Adrenal gland (tissue), 12 donors: ENCODE results near the gene MTMR12. TPM values are rescaled to one million over a fixed set of nuclear protein-coding genes. Genes with fewer than 3 reads are reported as not detected.

Experiments
- DNase-seq, 7 donors: peaks; one replicate each; pipeline ENCODE4 v3.0.0-alpha.2; 2019 to 2020
- H3K27ac ChIP-seq, 5 donors: fragments of 200-600 bp; sonication (generic) in 4 of 5; 1 replicate in 3 of 5; 2 replicates in 2 of 5; pipeline versions ENCODE4 v1.5.1 to v1.8.0; 2016 to 2020; ENCODE audit warnings: mild to moderate bottlenecking in 1 of 5
- H3K27me3 ChIP-seq: fragments of 200-600 bp; 2 replicates; pipeline ENCODE4 v1.8.0; 2021
- H3K36me3 ChIP-seq, 2 donors: fragments of 200-600 bp; replicated peaks in 1 of 2; 1 replicate in 1 of 2; 2 replicates in 1 of 2; pipeline versions ENCODE4 v1.5.1 to v1.8.0; 2018 to 2022
- H3K4me1 ChIP-seq, 2 donors: fragments of 200-600 bp; replicated peaks in 1 of 2; 1 replicate in 1 of 2; 2 replicates in 1 of 2; pipeline versions ENCODE4 v1.5.1 to v1.8.0; 2018 to 2021
- H3K4me3 ChIP-seq, 4 donors: fragments of 200-600 bp; sonication (generic) in 3 of 4; one replicate each; pipeline ENCODE4 v1.5.1; 2016 to 2018
- H3K9me3 ChIP-seq, 3 donors: fragments of 200-600 bp; sonication (generic) in 1 of 3; replicated peaks in 1 of 3; 1 replicate in 2 of 3; 2 replicates in 1 of 3; pipeline versions ENCODE4 v1.5.1 to v1.8.0; 2016 to 2021
- POLR2A ChIP-seq, 2 donors: fragments of 450-650 bp; IDR thresholded peaks; one replicate each; pipeline ENCODE4 v1.6.1; 2017; ENCODE audit warnings: antibody characterized with exemption in 2 of 2, mild to moderate bottlenecking in 2 of 2, moderate library complexity in 1 of 2
- WGBS, 4 donors: extraction: QIAGEN DNeasy Blood & Tissue Kit in 2 of 4; methylation state at CpG; one replicate each; pipeline versions ENCODE4 v1.1.5 to v1.1.7; 2013 to 2017; 5-methylcytosine and 5-hydroxymethylcytosine counted together
- intact Hi-C, 2 donors: fragments of 100-400 bp; cut with DNase I; formaldehyde crosslinking; loops; one replicate each; pipeline versions ENCODE4 v1.14.1 to v1.15.0; 2022 to 2023
- polyA plus RNA-seq, 3 donors: library from polyadenylated mRNA; stranded (reverse); fragments of 200-250 nt in 2 of 3; fragments of 350-450 nt in 1 of 3; fragmentation: Illumina TruSeq in 1 of 3; extraction: RNeasy Lipid Tissue Mini Kit (QIAGEN cat#74804) in 1 of 3; gene quantifications; one replicate each; pipeline ENCODE4 v1.2.3, GENCODE V29; 2013 to 2014
- total RNA-seq, 9 donors: library from RNA; depleted of rRNA in 4 of 9; stranded (reverse); fragments of >200 nt in 4 of 9; fragments of 120-200 nt in 1 of 9; fragmentation: NEBNext Ultra II Directional in 1 of 9; extraction: Animal tissue kit (Norgen Biotek cat#: 25700) in 1 of 9; gene quantifications; one replicate each; pipeline versions ENCODE4 v1.1.0 to v1.2.4, GENCODE V29; 2013 to 2023
- TF ChIP-seq, protein P1 (sequence below), 6 experiments: fragments of 450-650 bp in 4 of 6; fragments of 200-600 bp in 2 of 6; sonication (generic) in 1 of 6; IDR thresholded peaks; 1 replicate in 5 of 6; 2 replicates in 1 of 6; pipeline versions ENCODE4 v1.5.1 to v1.8.0; 2016 to 2021; ENCODE audit warnings: antibody characterized with exemption in 6 of 6, mild to moderate bottlenecking in 2 of 6, moderate library complexity in 1 of 6
- donor health status: healthy with polysubstance abuse.
- donor health status: Bipolar disorder and iron deficiency.
- donor health status: DM: yes; HTN: yes; CAD: no.
- donor health status: DM: no; HTN: no; CAD: no.
- donor health status: DM: no; HTN: no; CAD: no.
- donor health status: DM: yes; HTN: yes; CAD: no.

Gene MTMR12
- total and polyA plus RNA-seq, 12 donors: 4.5 to 30.7 (median 22.9) TPM

DNA sequence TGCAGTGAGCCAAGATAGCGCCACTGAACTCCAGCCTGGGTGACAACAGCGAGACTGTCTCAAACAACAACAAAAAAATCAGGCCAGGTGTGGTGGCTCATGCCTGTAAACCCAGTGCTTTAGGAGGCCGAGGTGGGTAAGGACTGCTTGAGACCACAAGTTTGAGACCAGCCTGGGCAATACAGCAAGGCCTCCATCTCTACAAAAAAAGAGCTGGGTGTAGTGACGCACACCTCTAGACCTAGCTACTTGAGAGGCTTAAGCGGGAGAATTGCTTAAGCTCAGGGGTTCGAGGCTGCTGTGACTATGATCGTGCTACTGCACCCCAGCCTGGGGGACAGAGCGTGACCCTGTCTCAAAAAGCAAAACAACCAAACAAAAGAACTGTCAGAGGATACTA lies 39.9 kb upstream of the MTMR12 start:
- Histone ChIP-seq H3K36me3 (no peaks in the 10 kb centered on the region), H3K27me3 (no peaks in the 10 kb centered on the region), H3K4me1 (no peaks in the 10 kb centered on the region), H3K9me3 (no peaks in the 10 kb centered on the region), H3K4me3 (no peak overlapping the region), H3K27ac (no peak overlapping the region)
- WGBS, 4 donors: 89 to 98% (median 93%) methylated on average over 8 of the region's 8 CpGs
- DNase-seq: no peak
- intact Hi-C loops: no loop called here
- TF ChIP-seq, protein P1, sequence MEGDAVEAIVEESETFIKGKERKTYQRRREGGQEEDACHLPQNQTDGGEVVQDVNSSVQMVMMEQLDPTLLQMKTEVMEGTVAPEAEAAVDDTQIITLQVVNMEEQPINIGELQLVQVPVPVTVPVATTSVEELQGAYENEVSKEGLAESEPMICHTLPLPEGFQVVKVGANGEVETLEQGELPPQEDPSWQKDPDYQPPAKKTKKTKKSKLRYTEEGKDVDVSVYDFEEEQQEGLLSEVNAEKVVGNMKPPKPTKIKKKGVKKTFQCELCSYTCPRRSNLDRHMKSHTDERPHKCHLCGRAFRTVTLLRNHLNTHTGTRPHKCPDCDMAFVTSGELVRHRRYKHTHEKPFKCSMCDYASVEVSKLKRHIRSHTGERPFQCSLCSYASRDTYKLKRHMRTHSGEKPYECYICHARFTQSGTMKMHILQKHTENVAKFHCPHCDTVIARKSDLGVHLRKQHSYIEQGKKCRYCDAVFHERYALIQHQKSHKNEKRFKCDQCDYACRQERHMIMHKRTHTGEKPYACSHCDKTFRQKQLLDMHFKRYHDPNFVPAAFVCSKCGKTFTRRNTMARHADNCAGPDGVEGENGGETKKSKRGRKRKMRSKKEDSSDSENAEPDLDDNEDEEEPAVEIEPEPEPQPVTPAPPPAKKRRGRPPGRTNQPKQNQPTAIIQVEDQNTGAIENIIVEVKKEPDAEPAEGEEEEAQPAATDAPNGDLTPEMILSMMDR (IDR thresholded peaks at IDR 0.05): no peak
- TF ChIP-seq POLR2A (IDR thresholded peaks at IDR 0.05): no peak

DNA sequence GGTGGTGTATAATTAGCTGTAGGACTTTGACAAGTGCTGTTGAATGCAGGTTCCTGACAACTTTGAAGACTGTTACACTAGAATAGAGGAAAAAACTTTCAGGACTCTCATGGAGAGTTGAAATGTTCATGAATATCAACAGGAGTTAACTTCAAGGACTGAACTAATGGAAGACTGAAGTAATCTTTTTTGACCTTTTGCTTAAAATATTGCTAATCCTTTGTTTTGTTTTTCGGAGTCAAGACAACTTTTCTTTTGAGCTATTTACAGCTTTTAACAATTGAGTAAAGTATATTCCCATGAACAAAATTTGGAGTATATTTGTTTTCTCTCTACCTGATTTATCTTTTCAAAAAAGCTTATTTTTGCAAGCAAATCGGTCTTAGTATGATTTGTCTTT lies 34.1 kb upstream of the MTMR12 start:
- no peak for DNase-seq
- Histone ChIP-seq H3K27ac (no peak overlapping the region), H3K4me1 (no peaks in the 10 kb centered on the region), H3K27me3 (no peaks in the 10 kb centered on the region), H3K36me3 (no peaks in the 10 kb centered on the region), H3K9me3 (no peaks in the 10 kb centered on the region), H3K4me3 (no peak overlapping the region)
- intact Hi-C loops: no loop called here
- 92 to 95% (median 93%) methylated on average over 2 of the region's 2 CpGs for WGBS, 4 donors
- TF ChIP-seq, protein P1 (IDR thresholded peaks at IDR 0.05): no peak
- TF ChIP-seq POLR2A (IDR thresholded peaks at IDR 0.05): no peak

DNA sequence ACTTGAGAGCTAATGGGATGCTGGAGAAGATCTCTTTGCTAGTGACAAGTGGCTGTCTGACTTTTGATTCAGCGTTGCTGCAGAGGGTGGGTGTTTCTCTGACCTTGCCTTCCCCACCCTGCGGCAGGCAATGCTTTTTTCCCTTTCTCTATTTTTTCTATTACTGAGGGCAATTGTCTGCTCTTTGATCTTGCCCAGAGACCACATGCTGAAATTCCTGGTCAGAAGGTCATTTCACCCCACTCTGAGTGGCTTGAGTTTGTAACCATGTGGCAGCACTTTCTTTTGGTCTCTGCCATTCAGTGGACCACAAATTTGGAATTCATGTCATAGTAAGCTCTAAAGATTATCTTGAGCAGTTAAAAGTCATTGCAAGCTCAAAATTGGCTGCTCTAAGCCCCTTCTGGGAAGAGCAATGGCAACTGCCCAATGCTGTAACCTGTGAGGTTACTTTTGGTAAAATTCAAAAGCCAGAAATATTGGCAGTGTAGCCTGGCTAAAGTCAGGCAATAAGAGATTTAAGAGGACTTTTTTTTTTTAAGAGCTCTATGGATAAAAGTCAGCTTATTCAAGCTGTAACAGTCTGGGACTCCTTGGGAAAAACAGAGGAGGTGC lies 30.4 kb upstream of the MTMR12 start:
- peaks cover 0 to 22% (median 7%) of the 10 kb centered on the region in 3 donors for H3K9me3 ChIP-seq
- H3K36me3 ChIP-seq: no peaks in the 10 kb centered on the region
- no peak for DNase-seq
- intact Hi-C loops: no loop called here
- H3K4me1 ChIP-seq: no peaks in the 10 kb centered on the region
- no peaks in the 10 kb centered on the region for H3K27me3 ChIP-seq
- WGBS, 4 donors: 66 to 79% (median 72%) methylated on average over 2 of the region's 2 CpGs
- TF ChIP-seq, protein P1 (IDR thresholded peaks at IDR 0.05): no peak
- no peak overlapping the region for H3K27ac ChIP-seq
- no peak overlapping the region for H3K4me3 ChIP-seq

DNA sequence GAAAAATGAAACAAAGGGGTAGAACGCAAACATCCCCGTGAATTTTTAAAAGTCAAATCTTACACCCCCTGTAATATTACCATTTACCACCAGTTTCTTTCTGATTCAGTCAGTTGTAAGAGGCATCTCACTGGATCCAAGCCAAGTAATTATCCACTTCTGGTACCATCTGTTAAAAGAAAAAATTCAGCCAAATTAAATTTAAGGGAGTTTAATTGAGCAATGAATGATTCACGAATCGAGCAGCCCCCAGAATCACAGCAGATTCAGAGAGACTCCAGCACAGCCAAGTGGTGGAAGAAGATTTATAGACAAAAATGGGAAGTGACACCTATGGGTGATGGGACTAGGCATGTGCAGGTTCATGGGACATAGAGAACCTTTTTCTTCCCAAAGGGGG lies 29.9 kb upstream of the MTMR12 start:
- 46 to 84% (median 69%) methylated on average over 4 of the region's 4 CpGs for WGBS, 4 donors
- Histone ChIP-seq H3K27me3 (no peaks in the 10 kb centered on the region), H3K36me3 (no peaks in the 10 kb centered on the region), H3K9me3 (peaks cover 0 to 22% (median 7%) of the 10 kb centered on the region in 3 donors), H3K4me3 (no peak overlapping the region), H3K4me1 (no peaks in the 10 kb centered on the region), H3K27ac (no peak overlapping the region)
- no peak for DNase-seq
- no peak for TF ChIP-seq POLR2A (IDR thresholded peaks at IDR 0.05)
- TF ChIP-seq, protein P1 (IDR thresholded peaks at IDR 0.05): no peak
- intact Hi-C loops: no loop called here
